ENCODE results near the gene ABCD3.
"Not testable (repeated sequence)": the region's sequence is repeated elsewhere in the genome, so short reads cannot be mapped to it uniquely, and the experiment has no call there.

The ABCD3 gene

DNA sequence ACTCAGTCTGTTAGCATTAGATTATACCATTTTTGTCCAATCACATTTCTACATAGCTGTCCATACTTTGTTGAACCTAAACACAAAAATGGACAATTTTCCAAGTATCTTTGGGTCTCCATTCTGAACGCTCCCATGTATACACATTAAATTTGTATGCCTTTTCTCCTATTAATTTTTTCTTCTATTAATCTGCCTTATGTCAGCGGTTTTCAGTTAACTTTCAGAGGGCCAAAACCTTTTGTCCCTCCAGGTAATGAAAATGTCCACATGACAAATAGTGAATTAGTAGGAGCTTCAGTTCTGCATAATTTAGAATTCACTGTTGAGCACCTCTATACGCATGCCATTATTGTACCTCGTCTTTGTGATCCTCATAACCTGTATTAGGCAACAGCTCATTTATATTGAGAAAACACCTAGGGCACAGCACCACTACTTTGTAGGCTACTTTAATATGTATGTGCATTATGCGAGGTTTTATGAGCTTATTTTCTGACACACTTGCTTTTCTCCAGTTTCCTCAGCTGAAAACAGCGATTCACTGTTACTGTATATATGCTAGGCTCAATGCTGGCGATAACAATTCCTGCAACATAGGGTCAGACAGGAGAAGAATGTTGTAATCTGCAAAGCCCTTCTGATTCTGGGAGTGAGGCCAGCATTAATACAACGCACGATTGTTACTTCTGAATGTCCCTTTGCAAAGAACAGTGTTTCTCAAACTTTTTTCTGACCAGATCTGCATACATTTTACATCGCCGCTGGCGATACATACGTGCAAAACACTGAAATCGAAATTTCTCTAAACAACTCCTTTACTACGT, 1.1 kb upstream of the ABCD3 start:
- no peak for DNase-seq

DNA sequence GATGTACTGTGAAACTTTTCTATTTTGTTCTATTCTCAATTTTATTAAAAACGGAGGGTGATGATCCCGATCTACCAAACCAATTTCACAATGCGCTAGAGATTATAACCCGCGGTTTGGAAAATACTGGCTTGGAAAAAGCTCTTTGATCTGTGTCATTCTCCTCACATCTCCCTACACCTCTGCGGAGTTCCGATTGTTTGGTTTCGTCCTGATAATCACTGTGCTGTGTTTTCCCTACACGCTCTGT, 536 bp upstream of the ABCD3 start:
- no peak for DNase-seq

DNA sequence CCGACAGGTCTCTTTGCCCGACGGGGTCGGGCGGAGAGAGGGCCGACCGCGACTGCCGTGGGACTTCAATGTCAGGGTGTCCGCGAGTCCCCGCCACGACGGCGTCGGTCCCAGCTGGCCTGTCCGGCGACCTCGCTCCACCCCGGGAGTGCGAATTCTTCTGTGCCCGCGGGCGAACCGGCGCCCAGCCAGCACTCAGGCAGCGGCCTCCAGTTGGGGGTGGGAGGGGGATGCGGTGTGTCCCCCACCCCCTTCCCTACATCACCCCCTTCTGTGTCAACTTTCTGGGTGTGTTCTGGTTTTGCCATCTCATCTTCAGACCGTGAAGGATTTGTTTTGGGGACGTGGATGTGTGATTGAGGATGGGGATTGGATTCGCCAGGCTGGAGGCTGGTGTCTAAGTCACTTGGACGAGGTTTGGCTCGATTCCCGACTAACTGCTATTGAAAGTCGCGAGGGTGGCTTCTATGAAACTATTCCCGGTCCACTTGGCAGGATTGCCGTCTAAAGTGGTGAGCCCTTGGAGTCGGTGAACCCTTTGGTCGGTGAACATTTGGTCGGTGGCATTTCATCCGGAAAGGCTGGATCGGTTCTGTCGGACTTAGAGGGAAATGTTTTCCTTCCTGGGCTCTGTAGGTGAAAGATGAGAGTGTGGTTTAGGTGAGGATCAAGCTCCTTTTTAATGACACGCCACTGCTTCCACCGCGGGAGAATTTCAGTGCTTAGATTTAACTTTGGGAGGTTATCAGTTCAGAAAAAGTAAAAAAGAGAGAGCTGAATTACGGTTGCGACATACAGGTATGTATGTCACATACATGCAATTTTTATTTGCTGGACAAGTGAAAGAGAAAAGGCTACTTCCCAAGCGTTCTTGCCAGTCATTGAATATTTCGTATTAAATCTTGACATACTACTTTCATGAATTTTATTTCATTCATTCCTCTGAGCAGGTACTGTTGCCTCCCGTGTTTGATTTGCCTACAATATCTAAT, 771 bp downstream of the ABCD3 start:
- no peak for DNase-seq

DNA sequence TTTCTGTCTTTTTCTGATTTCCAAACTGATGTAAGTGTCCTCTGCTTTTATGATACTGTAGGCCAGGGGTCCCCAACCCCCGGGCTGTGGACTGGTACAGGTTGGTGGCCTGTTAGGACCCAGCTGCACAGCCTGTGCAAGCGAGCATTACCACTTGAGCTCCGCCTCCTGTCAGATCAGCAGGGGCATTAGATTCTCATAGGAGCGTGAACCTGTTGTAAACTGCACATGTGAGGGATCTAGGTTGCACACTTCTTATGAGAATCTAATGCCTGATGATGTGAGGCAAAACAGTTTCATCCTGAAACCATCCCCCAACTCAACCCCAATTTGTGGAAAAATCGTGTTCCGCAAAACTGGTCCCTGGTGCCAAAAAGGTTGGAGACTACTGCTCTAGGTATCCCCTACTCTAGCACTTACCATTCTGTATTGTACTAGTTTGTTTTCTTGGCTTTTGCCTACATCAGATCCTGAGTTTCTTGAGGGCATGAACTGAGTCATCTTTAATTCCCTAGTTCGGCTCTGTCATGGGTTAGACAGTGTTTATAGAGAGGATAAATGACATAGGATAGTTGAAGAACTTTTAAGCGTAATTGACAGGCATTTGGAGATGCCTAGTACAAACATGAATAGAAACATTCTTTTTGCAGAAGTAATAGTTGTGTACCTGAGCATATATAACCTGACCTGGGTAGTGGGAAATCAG, 4.1 kb downstream of the ABCD3 start:
- no peak for DNase-seq

DNA sequence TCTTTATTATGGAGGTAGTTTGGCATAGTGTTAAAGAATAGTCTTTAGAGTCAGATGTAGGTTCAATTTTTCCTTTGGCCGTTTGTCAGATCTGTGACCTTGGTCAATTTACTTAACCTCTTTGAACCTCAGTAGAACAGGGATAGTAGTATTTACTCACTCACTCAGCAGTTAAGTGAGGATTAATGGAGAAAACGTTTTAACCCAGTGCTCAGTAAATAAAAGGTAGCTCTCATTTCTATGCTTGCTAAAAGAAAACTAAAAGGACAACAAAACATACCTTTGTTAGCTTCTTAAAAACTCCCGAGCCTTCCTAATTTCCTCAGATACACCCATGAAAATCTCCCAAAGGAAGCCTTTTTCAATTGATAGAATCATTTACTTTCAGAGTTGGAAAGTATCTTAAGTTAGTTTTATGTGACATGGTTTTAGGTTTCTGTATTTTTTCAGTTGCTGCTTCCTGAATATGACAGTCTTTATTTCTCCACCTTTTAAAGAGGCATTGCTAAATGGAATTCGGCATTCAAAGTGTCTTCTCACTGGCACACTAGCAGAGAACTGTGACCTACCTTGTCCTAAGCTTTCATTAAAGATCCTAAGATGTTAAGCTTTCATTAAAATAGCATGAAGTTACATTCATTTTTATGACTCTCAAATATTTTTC, 7.8 kb downstream of the ABCD3 start:
- DNase-seq = no peak

DNA sequence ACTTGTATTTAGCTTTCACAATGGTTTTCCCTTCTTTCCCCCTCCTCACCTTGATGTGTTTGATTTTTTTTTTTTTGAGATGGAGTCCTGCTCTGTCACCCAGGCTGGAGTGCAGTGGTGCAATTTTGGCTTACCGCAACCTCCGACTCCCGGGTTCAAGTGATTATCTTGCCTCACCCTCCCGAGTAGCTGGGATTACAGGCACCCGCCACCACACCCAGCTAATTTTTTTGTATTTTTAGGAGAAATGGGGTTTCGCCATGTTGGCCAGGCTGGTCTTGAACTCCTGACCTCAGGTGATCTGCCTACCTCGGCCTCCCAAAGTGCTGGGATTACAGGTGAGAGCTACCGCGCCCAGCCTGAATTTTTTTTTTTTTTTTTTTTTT, 8.3 kb downstream of the ABCD3 start:
- DNase-seq = not testable (repeated sequence)

DNA sequence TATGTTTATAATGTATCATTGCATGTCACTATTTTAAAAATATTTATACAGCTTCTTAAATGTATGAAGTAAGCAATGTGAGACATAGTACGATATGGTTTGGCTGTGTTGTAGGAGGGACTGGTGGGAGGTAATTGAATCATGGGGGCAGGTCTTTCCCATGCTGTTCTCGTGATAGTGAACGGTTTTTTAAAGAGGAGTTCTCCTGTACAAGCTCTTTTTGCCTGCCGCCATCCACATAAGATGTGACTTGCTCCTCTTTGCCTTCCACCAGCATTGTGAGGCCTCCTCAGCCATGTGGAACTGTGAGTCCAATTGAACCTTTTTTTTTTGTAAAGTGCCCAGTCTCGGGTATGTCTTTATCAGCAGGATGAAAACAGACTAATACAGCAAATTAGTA, 10.3 kb downstream of the ABCD3 start:
- DNase-seq = no peak

DNA sequence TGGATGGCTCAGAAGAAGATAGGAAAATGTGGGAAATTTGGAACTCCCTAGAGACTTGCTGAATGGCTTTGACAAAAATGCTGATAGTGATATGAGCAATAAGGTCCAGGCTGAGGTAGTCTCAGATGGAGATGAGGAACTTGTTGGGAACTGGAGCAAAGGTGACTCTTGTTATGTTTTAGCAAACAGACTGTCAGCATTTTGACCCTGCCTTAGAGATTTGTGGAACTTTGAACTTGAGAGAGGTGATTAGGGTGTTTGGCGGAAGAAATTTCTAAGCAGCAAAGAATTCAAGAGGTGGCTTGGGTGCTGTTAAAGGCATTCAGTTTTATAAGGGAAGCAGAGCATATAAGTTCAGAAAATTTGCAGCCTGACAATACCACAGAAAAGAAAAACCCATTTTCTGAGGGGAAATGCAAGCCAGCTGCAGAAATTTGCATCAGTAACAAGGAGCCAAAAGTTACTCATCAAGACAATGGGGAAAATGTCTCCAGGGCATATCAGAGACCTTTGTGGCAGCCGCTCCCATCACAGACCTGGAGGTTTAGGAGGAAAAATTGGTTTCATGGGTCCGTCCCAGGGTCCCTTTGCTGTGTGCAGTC, 10.8 kb downstream of the ABCD3 start:
- not testable (repeated sequence) for DNase-seq

DNA sequence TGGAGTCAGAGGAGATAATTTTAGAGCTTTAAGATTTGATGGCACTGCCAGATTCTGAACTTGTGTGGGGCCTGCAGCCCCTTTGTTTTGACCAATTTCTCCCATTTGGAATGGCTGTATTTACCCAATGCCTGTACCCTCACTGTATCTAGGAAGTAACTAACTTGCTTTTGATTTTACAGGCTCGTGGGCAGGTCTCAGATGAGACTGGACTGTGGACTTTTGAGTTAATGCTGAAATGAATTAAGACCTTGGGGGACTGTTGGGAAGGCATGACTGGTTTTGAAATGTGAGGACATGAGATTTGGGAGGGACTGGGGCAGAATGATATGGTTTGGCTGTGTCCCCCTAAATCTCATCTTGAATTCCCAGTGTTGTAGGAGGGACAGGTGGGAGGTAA, 11.9 kb downstream of the ABCD3 start:
- DNase-seq = not testable (repeated sequence)

DNA sequence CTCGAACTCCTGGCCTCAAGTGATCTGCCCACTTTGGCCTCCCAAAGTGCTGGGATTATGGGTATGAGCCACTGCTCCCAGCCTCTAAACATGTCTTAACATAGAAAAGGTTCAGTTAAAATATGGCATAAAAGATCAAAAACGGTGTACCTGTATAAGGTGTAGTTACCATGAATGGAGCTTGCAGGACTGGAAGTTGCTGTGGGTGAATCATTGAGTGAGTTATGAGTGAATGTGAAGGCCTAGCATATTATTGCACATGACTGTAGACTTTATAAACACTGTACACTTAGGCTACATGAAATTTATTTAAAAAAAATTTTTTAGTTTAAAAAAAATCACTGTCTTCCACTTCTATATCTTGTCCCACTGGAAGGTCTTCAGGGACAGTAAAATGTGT, 15.7 kb downstream of the ABCD3 start:
- DNase-seq = no peak

DNA sequence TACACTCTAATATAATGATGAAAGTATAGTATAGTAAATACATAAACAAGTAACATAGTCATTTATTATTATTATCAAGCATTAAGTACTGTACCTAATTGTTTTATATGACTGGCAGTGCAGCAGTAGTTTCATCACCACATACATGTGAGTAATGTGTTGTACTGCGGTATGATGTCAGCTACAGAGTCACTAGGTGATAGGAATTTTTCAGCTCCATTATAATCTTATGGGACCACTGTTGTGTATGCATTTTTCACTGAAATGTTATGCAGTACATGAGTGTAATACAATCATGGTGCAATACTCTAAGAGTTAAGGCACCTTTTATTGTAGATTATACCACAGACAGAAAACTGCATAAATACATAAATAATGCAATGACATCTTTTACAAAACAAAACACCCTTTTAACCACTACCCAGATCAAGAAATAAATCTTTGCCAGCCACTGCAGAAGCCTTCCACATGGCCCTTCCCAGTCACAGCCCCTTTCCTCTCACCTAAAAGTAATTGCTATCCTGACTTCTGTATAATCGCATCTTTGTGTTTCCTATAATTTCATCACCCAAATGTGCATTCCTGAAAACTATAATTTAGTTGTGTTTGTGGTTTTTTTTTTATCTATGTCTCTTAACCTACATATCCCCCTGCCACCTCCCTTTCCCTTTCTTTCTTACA, 16.3 kb downstream of the ABCD3 start:
- no peak for DNase-seq

DNA sequence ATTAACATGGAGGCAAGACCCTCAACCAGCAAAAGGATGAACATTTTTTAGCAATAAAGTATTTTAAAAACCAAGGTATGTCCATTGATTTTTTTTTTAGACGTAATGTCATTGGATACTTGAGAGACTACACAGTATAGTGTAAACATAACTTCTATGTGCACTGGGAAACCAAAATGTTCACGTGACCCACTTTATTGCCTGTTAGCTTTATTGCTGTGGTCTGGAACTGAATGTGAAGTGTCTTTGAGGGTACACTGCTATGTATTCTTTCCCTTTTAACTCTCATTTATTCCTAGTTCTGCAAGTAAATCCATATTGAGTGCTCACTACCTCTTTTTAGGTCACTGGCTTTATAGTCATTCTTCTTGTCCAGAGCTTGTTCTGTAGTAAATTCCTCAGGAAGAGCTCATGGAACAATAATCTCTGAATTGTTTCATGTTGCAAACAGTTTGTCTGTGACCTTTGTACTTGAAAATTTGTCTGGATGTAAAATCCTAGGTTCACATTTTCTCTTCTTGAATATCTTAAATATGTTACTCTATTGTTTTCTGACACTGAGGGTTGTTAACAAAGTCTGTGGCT, 20.6 kb downstream of the ABCD3 start:
- no peak for DNase-seq

DNA sequence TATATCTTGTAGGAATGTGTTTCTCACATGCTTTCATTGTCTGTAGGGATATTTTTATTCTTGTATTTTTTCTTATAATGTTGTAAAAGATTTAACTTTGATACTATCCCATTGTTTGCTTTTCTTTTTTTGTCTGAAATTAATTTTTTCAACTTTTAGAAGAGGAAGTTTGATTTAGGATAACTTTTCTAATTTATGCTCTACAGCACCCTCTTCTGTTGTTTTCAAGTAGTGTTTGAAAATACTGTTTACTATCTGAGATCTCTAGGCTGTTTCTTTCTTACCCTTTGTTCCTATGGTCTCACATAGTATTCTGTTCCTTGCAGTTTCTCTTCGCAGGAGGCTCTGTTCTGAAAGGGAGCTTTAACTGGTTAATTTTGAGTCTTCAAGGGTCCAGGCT, 21.9 kb downstream of the ABCD3 start:
- no peak for DNase-seq

DNA sequence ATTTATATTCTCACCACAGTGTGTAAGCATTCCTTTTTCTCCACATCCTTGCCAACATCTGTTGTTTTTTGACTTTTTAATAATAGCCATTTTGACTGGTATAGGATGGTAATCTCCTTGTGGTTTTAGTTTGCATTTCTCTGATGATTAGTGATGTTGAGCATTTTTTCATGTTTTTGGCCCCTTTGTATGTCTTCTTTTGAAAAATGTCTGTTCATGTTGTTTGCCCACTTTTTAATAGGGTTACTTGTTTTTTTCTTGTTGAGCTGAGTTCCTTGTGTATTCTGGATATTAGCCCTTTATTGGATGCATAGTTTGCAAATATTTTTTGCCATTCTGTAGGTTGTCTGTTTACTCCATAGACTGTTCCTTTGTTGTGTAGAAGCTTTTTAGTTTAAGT, 24.9 kb downstream of the ABCD3 start:
- not testable (repeated sequence) for DNase-seq

DNA sequence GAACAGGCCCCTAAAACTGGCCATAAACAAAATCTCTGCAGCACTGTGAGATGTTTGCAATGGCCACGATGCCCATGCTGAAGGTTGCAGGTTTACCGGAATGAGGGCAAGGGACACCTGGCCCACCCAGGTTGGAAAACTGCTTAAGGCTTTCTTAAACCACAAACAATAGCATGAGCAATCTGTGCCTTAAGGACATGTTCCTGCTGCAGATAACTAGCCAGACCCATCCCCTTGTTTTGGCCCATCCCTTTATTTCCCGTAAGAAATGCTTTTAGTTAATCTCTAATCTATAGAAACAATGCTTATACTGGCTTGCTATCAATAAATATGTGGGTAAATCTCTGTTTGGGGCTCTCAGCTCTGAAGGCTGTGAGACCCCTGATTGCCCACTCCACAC, 26.6 kb downstream of the ABCD3 start:
- DNase-seq = not testable (repeated sequence)

DNA sequence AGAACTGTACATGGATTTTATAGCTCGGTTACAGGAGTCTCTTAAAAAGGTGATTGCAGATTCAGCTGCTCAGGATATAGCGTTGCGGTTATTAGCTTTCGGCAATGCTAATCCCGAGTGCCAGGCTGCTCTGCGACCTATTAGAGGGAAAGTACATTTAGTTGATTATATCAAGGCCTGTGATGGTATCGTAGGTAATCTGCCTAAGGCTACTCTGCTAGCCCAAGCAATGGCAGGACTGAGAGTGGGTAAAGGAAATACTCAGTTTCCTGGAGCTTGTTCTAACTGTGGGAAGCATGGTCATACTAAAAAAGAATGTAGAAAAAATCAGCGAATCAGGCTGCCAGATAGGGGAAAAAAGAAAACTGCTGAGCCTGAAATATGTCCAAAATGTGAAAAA, 27.5 kb downstream of the ABCD3 start:
- DNase-seq = not testable (repeated sequence)

DNA sequence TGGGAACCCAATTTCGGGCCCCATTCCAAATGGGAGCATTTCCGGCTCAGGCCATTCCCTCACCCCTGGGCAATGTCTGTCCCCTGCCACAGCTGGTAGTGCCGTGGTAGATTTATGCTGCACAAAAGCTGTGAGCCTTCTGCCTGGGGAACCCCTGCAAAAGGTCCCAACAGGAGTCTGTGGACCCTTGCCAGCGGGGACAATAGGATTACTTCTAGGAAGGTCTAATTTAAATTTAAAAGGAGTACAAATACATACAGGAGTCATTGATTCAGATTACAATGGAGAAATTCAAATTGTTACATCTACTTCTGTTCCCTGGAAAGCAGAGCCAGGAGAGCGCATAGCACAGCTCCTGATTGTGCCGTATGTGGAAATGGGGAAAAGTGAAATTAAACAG, 28.0 kb downstream of the ABCD3 start:
- not testable (repeated sequence) for DNase-seq

DNA sequence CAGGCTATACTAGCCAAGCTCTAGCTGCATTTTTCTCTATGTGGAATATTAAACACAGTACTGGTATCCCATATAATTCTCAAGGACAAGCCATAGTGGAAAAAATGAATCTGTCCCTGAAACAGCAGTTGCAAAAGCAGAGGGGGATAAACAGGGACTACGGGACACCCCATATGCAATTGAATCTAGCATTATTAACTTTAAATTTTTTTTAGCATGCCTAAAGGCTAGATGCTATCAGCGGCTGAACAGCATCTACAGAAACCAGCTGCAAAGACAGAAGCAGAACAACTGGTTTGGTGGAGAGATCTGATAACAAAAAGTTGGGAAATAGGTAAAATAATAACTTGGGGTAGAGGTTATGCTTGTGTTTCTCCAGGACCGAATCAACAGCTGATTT, 30.6 kb downstream of the ABCD3 start:
- not testable (repeated sequence) for DNase-seq

DNA sequence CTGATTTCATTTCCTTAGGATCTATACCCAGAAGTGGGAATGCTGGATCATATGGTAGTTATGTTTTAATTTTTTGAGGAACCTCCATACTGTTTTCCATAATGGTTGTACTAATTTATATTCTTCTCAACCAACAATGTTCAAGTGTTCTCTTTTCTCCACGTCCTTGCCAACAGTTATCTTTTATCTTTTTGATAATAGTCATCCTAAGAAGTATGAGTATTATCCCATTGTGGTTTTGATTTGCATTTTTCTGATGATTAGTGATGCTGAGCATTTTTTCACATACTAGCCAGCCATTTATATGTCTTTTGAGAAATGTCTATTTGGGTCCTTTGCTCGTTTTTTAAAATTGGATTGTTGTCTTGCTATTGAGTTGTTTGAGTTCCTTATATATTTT, 38.5 kb downstream of the ABCD3 start:
- DNase-seq = no peak

DNA sequence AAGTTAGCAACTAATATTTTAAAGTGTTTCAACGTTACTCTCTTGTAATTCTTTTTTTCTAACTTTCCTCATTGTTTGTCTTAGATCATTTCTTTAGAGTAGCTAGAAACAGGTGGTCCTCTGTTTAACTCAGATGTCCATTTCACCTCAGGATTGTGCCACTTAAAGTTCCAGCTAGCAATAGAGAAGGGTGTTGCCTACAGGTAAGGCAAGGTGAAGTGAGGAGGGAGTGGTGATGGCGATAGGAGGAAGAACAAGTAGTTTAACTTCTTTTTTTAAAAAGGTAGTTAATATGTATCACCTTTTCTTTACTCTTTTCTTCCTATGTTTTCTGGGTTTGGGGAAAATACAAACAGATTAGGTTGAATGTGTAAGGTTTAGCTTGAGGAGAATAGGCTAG, 44.4 kb downstream of the ABCD3 start:
- no peak for DNase-seq

DNA sequence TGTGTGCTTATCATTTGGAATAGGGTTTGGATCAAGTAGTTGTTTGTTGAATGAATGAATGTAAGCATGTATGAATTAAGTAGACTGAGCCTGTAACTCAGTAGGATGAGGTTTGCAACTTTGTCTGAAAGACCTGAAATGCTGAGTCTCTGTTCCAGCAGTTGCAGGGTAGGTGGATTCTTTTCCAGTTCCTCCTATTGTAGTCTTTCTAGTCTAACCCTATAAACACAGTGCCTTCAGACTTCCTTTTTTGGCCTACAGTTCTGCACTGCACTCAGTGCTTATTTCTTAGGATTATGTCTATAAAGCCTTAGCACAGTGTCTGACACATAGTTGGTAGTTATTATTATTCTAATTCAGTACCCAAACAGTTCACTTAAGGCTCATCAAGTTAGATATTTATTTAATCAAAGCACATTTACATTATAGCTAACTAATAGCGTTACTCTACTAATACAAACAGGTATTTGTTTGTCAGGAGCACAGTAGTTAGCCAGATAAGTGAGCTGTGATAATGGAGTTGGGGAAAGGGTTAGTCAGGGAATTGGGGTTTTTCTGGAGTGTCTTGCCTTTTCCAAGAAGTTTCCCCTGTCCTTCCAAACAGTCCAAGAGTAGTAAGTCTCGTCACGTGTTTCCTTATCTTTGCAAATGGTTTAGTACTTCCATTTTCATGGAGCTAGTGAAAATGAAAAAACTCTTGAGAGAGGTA, 45.0 kb downstream of the ABCD3 start:
- DNase-seq = no peak

Data from effector CD4-positive, alpha-beta T cell (primary cell).